NCI-H1417 treated with DMSO at 0.1 percent for 48 hours (cell line): ENCODE measurements around the gene CAD.

ENCODE experiments used
- DNase-seq: peaks from one replicate; lab custom pipeline; 2025; lab: John Stamatoyannopoulos, UW

Gene CAD

DNA sequence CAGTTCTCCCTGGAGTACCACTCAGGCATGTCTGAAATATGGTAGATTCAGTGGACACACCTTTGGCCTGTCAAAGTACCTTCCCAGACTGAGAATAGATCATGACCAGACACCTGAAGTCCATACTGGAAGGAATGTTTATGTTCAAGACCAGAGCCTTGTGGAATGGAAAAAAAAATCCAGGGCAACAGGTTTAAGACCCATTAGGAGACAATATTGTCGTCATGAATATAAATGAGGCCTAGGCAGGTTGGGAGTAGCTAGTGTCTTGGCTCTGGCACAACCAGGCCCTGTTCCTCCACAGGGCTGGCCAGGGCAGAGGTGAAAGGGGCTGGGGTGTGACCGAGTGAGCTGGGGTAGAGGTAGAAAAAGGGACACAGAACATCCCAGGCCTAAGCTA lies 18.5 kb upstream of the CAD start:
- DNase-seq, result no peak

DNA sequence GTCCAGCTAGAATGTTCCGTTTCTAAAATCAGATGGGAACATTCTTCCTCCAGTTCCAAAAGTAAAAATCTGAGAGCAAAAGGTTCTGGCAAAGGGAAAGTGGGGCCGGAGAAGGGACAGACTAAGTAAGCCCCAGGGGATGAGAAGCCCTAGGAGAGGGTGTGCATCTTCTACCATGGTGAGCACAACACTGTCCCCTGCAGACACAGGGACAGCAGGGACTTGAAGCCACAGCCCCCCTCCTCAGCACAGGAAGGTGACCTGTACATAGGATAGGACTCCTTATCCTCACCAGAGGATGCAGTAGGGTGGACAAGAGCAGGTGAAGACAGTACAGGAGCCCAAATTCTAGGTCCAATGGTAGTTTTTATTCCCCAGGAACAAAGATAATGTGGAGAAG lies 17.9 kb upstream of the CAD start:
- no peak for DNase-seq

DNA sequence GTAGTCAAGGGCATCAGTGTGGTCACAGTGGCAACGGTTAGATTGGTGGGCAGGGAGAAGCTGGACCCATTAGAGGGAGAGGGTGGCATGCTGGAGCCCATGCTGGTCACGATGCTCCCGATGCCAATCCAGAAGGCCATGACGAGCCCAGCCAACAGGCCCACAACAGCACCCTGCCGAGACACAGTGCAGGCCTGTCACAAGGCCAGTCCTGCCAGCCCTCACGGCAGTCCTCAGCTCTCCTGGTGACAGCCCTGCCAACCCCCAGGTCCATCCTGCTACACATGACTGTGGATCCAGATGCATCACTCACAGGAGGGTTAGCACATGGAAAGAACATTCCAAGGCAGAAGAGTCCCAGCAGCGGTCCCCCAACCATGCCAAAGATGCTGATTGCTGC lies 15.5 kb upstream of the CAD start:
- no peak for DNase-seq

DNA sequence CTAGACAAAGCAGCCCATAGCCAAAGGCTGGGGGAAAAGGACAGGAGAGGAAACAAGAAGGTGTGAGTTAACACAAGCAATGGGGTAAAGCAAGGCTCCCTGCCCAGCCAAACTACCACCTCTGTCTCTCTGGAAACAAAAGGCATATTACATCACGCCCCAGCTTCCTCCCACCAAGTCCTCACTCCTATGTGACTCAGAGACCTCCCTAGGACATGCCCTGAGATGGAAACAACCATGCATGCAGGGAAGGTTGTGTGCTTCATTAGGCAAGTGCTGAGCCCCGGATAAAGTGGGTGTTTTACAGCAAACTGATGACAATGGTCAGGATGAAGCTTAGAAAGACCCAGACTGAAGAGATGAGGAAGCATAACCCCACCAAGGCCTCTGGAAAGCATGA lies 14.3 kb upstream of the CAD start:
- no peak for DNase-seq

DNA sequence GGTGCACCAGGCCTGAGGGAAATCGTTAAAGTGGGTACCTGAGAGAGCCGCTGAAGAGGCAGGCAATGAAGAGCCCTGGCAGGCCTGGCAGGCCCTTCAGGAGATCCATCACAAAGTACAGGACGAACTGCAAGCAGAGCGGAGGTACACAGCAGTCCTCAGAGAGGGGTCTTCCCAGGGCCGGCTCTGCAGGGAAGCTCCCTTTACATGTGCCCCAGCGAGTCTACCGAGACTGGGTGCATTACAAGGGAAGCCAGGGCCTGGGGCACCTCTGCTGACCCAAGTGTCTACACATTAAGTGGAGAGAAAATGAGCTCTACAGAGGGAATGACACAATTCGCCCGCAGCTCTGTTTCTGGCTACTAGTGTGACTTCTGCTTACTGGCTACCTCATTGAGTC lies 13.4 kb upstream of the CAD start:
- no peak for DNase-seq

GRCh38 chr2:27204566-27204965 lies 12.6 kb upstream of the CAD start:
- DNase-seq, result no peak

DNA sequence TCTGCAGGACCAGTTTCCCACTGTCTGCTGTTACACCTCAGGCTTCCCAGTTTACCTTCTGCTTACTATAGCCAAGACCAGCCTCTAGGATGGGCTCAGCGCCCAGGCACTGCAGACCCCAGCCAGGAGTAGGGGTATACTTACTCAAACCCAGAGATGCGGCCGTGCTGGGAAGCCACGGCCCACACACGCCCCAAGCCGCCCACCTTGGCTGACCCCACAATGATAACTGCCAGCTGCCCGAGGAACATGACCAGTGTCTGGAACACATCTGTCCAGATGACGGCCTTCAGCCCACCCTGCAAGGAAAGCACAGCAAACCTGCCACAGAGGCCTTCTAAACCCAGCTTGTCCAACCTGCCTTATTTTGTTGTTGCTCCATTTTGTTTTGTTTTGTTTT lies 12.0 kb upstream of the CAD start:
- DNase-seq, result no peak

GRCh38 chr2:27206346-27206745 lies 10.8 kb upstream of the CAD start:
- no peak for DNase-seq

- DNase-seq, result no peak
These were observed 8.6 kb upstream of the CAD start for GRCh38 chr2:27208486-27209050.

DNA sequence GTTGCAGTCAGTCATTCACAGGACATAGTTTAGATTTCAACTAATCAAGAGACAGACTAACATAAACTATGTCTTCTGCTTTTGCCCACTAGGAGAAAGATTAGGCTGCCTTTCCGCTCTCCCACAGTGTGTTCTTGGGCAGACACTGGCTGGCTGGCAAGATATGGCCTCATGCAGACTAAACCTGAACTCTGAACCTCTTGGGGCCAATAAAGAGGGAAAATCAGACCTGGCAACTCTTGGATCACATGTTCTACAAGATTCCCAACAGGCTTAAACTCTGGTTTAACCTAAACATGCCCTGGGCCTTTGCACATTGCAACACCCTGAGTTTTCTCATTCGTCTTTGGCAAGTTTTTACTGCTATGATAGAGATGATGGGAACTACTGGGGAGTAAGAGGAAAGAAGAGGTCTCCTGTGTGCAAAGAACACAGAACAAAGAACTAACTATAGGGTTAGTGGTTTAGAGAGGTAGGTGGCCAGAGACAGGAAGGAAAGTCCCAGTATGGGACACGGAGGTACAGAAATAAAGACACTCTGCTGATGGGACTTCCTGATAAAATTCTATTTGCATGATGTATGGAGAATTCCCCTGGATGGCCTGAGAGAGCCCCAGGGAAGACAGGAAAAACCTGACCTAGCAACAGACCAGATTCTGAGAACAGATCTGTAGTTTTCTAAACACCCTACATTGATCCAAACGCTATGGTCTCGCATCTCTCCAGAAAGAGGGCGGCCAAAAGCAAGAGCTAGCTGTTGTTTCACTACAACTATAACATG lies 7.4 kb upstream of the CAD start:
- DNase-seq, result no peak

DNA sequence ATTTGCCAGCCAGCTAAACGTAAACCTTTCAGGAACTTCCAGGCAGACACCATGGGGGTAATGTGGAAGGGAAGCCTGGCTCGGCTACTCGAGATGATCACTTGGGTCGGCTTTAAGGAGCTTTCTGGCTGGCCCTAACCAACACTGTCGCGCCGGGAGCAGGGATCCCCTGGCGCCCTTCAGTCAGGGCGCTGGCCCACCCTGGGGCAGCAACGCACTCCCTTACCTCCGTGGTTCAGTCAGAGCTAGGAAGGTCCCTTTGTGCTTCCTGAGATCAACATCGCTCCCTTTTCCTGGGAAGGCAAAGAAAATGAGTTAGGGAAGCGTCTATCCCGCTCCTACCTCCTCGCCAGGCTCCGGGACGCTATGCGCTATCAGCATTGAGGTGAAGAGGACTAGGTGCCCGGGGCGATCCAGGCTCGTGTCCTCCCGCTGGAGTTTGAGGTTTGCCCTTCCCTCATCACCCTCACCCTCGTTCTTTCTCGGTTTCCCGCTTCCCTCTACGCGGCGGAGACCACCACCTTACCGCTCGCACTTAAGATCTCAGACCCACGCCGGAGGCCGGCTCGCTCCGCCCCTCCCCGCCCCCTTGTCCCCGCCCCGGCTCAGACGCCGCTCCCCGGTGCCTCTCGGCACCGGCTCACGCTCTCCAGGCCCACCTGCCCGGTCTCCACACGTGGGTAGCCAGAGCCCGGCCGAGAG lies 5.8 kb upstream of the CAD start:
- no peak for DNase-seq

GRCh38 chr2:27211943-27212625 lies 5.1 kb upstream of the CAD start, which contains the start of the genes ATRAID and SLC5A6:
TSS of gene ATRAID (plus strand) at chr2:27212041. CDS start at chr2:27212369, 328 bp downstream.
TSS of gene SLC5A6 (minus strand) at chr2:27212268. CDS start at chr2:27207650, 4,618 bp downstream.
- peak; percentile 80 for DNase-seq

- DNase-seq, result no peak
These were observed 4.3 kb upstream of the CAD start for GRCh38 chr2:27212626-27213471.

- no peak for DNase-seq
These were observed 2.2 kb upstream of the CAD start for GRCh38 chr2:27214941-27215340.

DNA sequence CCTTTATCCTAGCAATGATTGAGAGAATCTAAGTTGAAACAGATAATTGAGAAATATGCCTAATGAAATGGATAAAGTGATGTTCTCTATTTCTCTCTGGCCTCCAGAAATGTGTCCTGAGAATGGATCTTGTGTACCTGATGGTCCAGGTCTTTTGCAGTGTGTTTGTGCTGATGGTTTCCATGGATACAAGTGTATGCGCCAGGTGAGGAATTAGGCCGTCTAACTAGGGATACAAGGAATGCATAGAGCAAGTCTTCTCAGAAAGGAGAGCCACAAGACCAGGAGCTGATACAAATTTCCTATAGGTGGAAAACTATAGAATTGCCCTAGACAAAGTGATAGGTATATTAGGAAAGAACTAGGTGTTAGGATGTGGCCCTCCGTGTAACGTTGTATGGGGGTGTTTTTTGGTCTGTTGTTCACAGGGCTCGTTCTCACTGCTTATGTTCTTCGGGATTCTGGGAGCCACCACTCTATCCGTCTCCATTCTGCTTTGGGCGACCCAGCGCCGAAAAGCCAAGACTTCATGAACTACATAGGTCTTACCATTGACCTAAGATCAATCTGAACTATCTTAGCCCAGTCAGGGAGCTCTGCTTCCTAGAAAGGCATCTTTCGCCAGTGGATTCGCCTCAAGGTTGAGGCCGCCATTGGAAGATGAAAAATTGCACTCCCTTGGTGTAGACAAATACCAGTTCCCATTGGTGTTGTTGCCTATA lies 592 bp upstream of the CAD start:
- no peak for DNase-seq

DNA sequence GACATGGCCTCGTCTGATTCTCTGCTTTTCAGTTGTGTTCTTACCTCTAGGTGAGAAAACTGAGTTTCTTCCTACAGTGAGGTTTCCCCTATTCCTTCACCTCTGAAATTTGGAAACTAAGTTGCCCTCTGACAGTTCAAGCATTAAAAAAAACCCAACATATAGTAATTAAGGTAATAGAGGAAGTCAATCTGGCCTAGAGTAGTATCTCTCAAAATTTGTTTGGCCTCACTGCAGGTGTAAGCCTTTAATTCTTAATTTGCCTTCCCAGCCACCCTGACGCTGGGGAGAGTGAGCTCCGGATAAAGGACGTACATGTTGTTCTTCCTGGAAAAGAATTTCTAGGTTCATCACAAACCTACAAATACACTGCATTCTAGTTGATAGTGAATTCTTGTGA lies 1.4 kb downstream of the CAD start:
- DNase-seq, result no peak

DNA sequence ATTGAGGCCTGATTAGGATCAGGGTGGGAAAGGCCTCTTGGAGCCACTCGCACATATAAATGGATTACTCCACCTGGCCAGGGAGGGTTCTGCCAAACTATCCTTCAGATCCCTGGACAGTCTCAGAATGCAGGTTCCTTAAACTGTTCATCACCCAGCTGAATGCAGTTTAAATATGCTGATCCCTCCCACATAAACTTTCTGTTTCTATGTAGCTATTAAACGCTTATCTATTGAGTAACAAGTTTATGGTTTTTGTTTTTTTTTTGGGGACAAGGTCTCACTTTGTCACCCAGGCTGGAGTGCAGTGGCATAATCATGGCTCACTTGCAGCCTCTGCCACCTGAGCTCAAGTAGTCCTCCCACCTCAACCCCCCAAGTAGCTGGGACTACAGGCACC lies 1.9 kb downstream of the CAD start:
- no peak for DNase-seq

- DNase-seq, result no peak
These were observed 2.9 kb downstream of the CAD start for GRCh38 chr2:27220091-27220490.

GRCh38 chr2:27221166-27221565 lies 4.0 kb downstream of the CAD start:
- no peak for DNase-seq

GRCh38 chr2:27222407-27222806 lies 5.2 kb downstream of the CAD start:
- DNase-seq, result no peak

DNA sequence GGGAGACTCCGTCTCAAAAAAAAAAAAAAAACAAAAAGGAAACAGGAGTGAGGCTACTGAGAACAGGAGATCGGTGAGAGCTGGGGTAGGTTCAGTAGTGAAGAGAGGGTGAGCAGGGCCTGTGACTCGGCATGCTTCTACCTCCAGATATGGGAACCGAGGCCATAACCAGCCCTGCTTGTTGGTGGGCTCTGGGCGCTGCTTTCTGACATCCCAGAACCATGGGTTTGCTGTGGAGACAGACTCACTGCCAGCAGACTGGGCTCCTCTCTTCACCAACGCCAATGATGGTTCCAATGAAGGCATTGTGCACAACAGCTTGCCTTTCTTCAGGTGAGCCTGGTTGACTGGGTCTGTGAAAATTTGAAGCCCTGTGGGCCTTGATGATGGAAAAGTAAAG lies 6.2 kb downstream of the CAD start:
- no peak for DNase-seq
